T-cell (primary cell): ENCODE measurements around the gene PIP5K1B. TPM values are rescaled to one million over a fixed set of nuclear protein-coding genes. Genes with fewer than 3 reads are reported as not detected.

Experiments used
- ATAC-seq, 4 experiments: fragments of 200-7000 bp in 3 of 4; fragments of 150-1000 bp in 1 of 4; cut with Tn5 transposase; replicated peaks in 1 of 4; 1 replicate in 3 of 4; 2 replicates in 1 of 4; pipeline ENCODE4 v1.10.0; 2021; ENCODE audit warnings: moderate library complexity in 3 of 4, mild to moderate bottlenecking in 2 of 4, moderate number of reproducible peaks in 1 of 4
- CTCF ChIA-PET, 2 donors: fragments of 300-600 bp; sonication (Branson Sonifier 250); formaldehyde crosslinking; loops; one replicate each; lab custom pipeline; 2022; ENCODE audit warnings: antibody characterized with exemption in 2 of 2; lab: Charles Lee
- POLR2A ChIA-PET, 2 donors: fragments of 300-600 bp; sonication (Branson Sonifier 250); formaldehyde crosslinking; loops; one replicate each; lab custom pipeline; 2022; ENCODE audit warnings: antibody characterized with exemption in 2 of 2; lab: Charles Lee
- DNase-seq, 35 experiments: peaks; one replicate each; pipeline versions ENCODE4 v3.0.0 to v3.0.0-alpha.2; 2013 to 2023
- H3K27ac ChIP-seq: one replicate; pipeline ENCODE4 v1.5.1; 2013; ENCODE audit warnings: low read length
- H3K27me3 ChIP-seq, 2 experiments: replicated peaks in 1 of 2; 1 replicate in 1 of 2; 2 replicates in 1 of 2; pipeline versions ENCODE4 v1.6.1 to v1.7.0; 2013; ENCODE audit warnings: low read length in 1 of 2, mixed read lengths in 1 of 2; ENCODE audit not compliant: control insufficient read depth in 2 of 2, insufficient read depth in 2 of 2; ENCODE audit errors: extremely low read depth in 1 of 2
- H3K36me3 ChIP-seq, 2 donors: 1 replicate in 1 of 2; 2 replicates in 1 of 2; pipeline versions ENCODE4 v1.6.1 to v1.7.0; 2013; ENCODE audit warnings: low read length in 1 of 2; ENCODE audit not compliant: control insufficient read depth in 2 of 2, insufficient read depth in 1 of 2; ENCODE audit errors: extremely low read depth in 1 of 2
- H3K4me1 ChIP-seq, 2 experiments: 1 replicate in 1 of 2; 2 replicates in 1 of 2; pipeline versions ENCODE4 v1.6.1 to v1.7.0; 2013; ENCODE audit warnings: low read length in 2 of 2, mixed read lengths in 1 of 2; ENCODE audit not compliant: insufficient read depth in 2 of 2, control insufficient read depth in 1 of 2; ENCODE audit errors: extremely low read depth in 1 of 2
- H3K4me3 ChIP-seq, 2 donors: 1 replicate in 1 of 2; 2 replicates in 1 of 2; pipeline versions ENCODE4 v1.5.1 to v1.7.0; 2013; ENCODE audit warnings: mild to moderate bottlenecking in 2 of 2, low read length in 1 of 2, moderate library complexity in 1 of 2; ENCODE audit not compliant: control insufficient read depth in 1 of 2; ENCODE audit errors: extremely low read depth in 1 of 2
- H3K9me3 ChIP-seq: 2 replicates; pipeline ENCODE4 v1.7.0; 2013
- H3K27ac Mint-ChIP-seq, 2 donors: one replicate each; pipeline ENCODE4 v1.8.0; 2020 to 2021; ENCODE audit warnings: mild to moderate bottlenecking in 2 of 2, mixed read lengths in 2 of 2
- H3K27me3 Mint-ChIP-seq, 2 donors: one replicate each; pipeline ENCODE4 v1.8.0; 2021 to 2022; ENCODE audit warnings: mixed read lengths in 2 of 2
- H3K36me3 Mint-ChIP-seq: one replicate; pipeline ENCODE4 v1.8.0; 2021; ENCODE audit warnings: mixed read lengths
- H3K4me1 Mint-ChIP-seq, 3 donors: one replicate each; pipeline ENCODE4 v1.8.0; 2020 to 2022; ENCODE audit warnings: mixed read lengths in 3 of 3, mild to moderate bottlenecking in 1 of 3
- H3K4me3 Mint-ChIP-seq, 3 donors: one replicate each; pipeline ENCODE4 v1.8.0; 2020 to 2022; ENCODE audit warnings: mild to moderate bottlenecking in 3 of 3, mixed read lengths in 3 of 3, moderate library complexity in 3 of 3
- H3K9me3 Mint-ChIP-seq, 3 donors: one replicate each; pipeline ENCODE4 v1.8.0; 2020 to 2022; ENCODE audit warnings: mixed read lengths in 3 of 3
- WGBS: methylation state at CpG from one replicate; pipeline ENCODE4 v1.1.5; 2013; ENCODE audit warnings: missing lambda C conversion rate; ENCODE audit not compliant: insufficient coverage; 5-methylcytosine and 5-hydroxymethylcytosine counted together
- total RNA-seq, 35 experiments: library from RNA in 6 of 35; stranded (reverse) in 6 of 35; fragments of 120-200 nt in 1 of 35; gene quantifications; one replicate each; pipeline versions ENCODE4 v1.2.1 to v1.2.4 and lab custom pipeline; 2013 to 2026

Gene PIP5K1B
- total RNA-seq, 5 donors from 2014 or later (not counting 1 experiment from before 2014, with no cell fraction given): 0.29 to 1.8 (median 0.95) TPM

DNA sequence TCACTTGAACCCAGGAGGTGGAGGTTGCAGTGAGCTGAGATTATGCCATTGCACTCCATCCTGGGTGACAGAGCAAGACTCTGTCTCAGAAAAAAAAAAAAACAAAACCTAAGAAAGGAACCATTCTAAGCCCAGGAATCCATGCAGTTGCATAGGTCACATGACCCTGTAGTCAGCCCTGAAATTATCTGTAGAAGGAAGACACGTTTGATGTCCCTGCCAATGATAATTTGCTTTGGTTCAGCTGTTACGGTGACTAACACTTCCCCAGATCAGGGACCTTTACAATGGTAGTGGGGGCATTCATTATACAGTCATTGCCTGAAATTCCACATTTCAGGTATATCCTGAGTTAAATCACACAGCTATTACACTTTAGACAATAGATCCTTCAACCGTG lies 258.4 kb downstream of the PIP5K1B start:
- WGBS: 80% methylated on average over 1 of the region's 3 CpGs

DNA sequence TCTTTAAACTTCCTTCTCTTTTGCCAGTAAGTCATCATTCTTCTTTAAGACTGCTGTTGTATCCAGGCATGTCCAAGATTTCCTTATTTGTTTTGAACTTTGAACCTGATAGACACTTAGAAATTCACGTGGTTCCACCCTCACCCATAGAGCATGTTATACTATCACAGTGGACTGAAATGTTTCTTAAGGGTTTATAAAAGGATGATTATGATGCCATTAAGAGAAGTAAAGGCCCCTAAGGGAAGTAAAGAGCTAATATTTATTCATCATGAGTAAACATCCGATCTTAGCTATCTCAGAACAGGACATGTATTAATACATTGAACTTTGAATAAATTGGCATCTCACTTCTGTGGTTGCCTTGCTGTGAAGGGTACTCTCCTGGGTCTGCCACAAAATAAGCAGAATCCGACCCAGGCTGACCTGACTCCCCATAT lies 259.1 kb downstream of the PIP5K1B start:
- ATAC-seq: no peak
- Mint-ChIP-seq H3K4me3 (no peak overlapping the region), H3K9me3 (no peaks in the 10 kb centered on the region), H3K4me1 (no peaks in the 10 kb centered on the region), H3K27ac (no peak overlapping the region), H3K27me3 (peaks cover 5 to 8% of the 10 kb centered on the region in 2 donors), H3K36me3 (no peaks in the 10 kb centered on the region)
- ChIA-PET CTCF (interaction anchor here in 1 of 2 donors (0.9 kb wide), 1 partner anchor 33 kb away, joined by 4 read pairs; no protein-coding TSS in a partner anchor), POLR2A (no interaction called here)
- Histone ChIP-seq H3K9me3 (no peaks in the 10 kb centered on the region), H3K27me3 (no peaks in the 10 kb centered on the region), H3K36me3 (no peaks in the 10 kb centered on the region), H3K4me1 (no peaks in the 10 kb centered on the region), H3K27ac (no peak overlapping the region), H3K4me3 (no peak overlapping the region)
- no CpG with 5 or more reads among the region's 3 CpGs for WGBS
- DNase-seq: no peak

More for the DNA sequence above, 258.4 kb downstream of the PIP5K1B start:
- no peaks in the 10 kb centered on the region for H3K9me3 Mint-ChIP-seq
- Histone ChIP-seq H3K36me3 (no peaks in the 10 kb centered on the region), H3K27ac (no peak overlapping the region), H3K27me3 (no peaks in the 10 kb centered on the region), H3K4me3 (no peak overlapping the region), H3K9me3 (no peaks in the 10 kb centered on the region), H3K4me1 (no peaks in the 10 kb centered on the region)
- no peak overlapping the region for H3K27ac Mint-ChIP-seq
- ChIA-PET CTCF (no interaction called here), POLR2A (interaction anchor here (0.6 to 0.7 kb wide), 2 partner anchors 88 to 312 kb away, joined by 3 to 5 read pairs; no protein-coding TSS in a partner anchor)
- H3K4me1 Mint-ChIP-seq: no peaks in the 10 kb centered on the region
- H3K4me3 Mint-ChIP-seq: no peak overlapping the region
- DNase-seq: no peak
- H3K36me3 Mint-ChIP-seq: no peaks in the 10 kb centered on the region
- no peak for ATAC-seq
- peaks cover 5 to 8% of the 10 kb centered on the region in 2 donors for H3K27me3 Mint-ChIP-seq

DNA sequence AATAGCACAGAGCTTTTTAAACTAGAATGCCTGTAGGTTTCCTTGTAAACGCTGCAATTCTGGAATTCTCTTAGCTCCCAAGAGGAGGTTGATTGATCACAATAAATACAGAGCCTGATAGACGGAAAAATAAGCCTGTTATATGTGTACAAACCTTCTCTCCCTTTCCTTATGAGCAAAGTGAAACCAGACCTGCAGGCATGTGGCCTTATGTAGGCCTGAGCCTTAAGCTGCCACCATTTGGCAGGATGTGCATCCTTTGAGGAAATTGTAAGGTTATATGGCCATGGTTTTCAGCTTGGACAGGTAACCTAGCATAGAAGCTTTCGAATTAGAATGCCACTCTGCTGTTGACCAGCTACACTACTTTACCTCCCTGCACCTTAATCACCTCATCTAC lies 259.7 kb downstream of the PIP5K1B start:
- H3K9me3 Mint-ChIP-seq: no peaks in the 10 kb centered on the region
- H3K4me1 Mint-ChIP-seq: no peaks in the 10 kb centered on the region
- no peak for ATAC-seq
- Histone ChIP-seq H3K9me3 (no peaks in the 10 kb centered on the region), H3K27ac (no peak overlapping the region), H3K4me3 (no peak overlapping the region), H3K27me3 (no peaks in the 10 kb centered on the region), H3K36me3 (no peaks in the 10 kb centered on the region), H3K4me1 (no peaks in the 10 kb centered on the region)
- peaks cover 5 to 8% of the 10 kb centered on the region in 2 donors for H3K27me3 Mint-ChIP-seq
- ChIA-PET CTCF (interaction anchor here in 1 of 2 donors (0.5 to 0.9 kb wide), 2 partner anchors 33 to 1632 kb away, joined by 3 to 4 read pairs; no protein-coding TSS in a partner anchor), POLR2A (no interaction called here)
- no peaks in the 10 kb centered on the region for H3K36me3 Mint-ChIP-seq
- DNase-seq: no peak
- no CpG with 5 or more reads among the region's 3 CpGs for whole genome bisulfite sequencing
- H3K27ac Mint-ChIP-seq: no peak overlapping the region
- no peak overlapping the region for H3K4me3 Mint-ChIP-seq

DNA sequence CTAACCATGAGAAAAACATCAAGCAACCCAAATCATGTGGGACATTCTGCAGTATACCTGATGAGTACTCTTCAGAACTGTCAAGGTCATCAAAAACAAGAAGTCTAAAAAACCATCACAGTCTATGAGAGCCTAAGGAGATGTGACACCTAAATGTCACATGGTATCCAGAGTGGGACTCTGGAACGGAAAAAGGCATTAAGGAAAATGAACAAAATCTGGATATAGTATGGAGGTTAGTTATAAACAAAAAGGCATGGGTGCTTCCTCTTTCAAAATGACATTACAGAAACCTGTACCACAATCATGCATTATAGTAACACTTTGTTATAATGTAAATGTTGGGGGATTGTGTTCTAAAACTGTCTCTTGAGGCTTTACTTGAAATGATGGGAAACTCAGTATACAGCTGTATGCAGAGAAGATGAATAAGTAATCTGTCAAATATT lies 261.5 kb downstream of the PIP5K1B start:
- no CpG with 5 or more reads among the region's 1 CpG for WGBS
- CTCF ChIA-PET: interaction anchor here in 1 of 2 donors (0.5 to 1.3 kb wide), 2 partner anchors 10 to 146 kb away, joined by 3 to 5 read pairs; no protein-coding TSS in a partner anchor
- no peaks in the 10 kb centered on the region for H3K4me1 Mint-ChIP-seq

DNA sequence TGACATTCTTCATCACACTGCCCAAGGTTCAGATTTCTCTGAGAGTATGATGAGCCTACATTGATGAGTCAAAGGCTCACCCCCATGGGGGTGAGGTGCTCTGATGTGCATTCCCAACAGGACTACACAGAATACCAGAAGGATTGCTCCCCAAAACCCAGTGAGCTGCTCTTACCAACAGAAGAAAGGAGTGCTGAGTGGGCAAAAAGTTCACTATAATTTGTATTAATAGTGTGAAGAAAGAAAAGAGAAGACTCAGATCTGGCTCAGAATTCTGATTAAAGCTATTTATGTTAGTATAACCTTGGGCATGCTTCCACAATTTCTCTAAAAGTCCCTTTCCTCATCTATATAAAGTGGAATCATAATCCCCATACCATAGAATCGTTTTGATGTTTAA lies 262.8 kb downstream of the PIP5K1B start:
- ChIA-PET POLR2A (no interaction called here), CTCF (interaction anchor here in 1 of 2 donors (0.7 kb wide), 1 partner anchor 381 kb away, joined by 3 read pairs; no protein-coding TSS in a partner anchor)
- no peaks in the 10 kb centered on the region for H3K27me3 ChIP-seq
- no peak overlapping the region for H3K4me3 ChIP-seq
- Mint-ChIP-seq H3K27me3 (no peaks in the 10 kb centered on the region), H3K27ac (no peak overlapping the region), H3K36me3 (no peaks in the 10 kb centered on the region), H3K4me1 (peaks cover 0 to 2% (median 0%) of the 10 kb centered on the region in 3 donors), H3K4me3 (no peak overlapping the region), H3K9me3 (no peaks in the 10 kb centered on the region)
- ATAC-seq: no peak
- DNase-seq: no peak
- WGBS: 50% methylated on average over 1 of the region's 1 CpG
- no peaks in the 10 kb centered on the region for H3K9me3 ChIP-seq
- H3K4me1 ChIP-seq: no peaks in the 10 kb centered on the region
- H3K27ac ChIP-seq: no peak overlapping the region
- no peaks in the 10 kb centered on the region for H3K36me3 ChIP-seq

More for the DNA sequence above, 261.5 kb downstream of the PIP5K1B start:
- H3K27ac ChIP-seq: no peak overlapping the region
- H3K4me3 Mint-ChIP-seq: no peak overlapping the region
- H3K9me3 ChIP-seq: no peaks in the 10 kb centered on the region
- H3K4me3 ChIP-seq: no peak overlapping the region
- ATAC-seq (no peak), DNase-seq (no peak)
- no peaks in the 10 kb centered on the region for H3K9me3 Mint-ChIP-seq
- no peaks in the 10 kb centered on the region for H3K36me3 ChIP-seq
- H3K4me1 ChIP-seq: no peaks in the 10 kb centered on the region
- peaks cover 0 to 7% of the 10 kb centered on the region in 2 donors for H3K27me3 Mint-ChIP-seq
- no peaks in the 10 kb centered on the region for H3K27me3 ChIP-seq
- no peak overlapping the region for H3K27ac Mint-ChIP-seq
- no peaks in the 10 kb centered on the region for H3K36me3 Mint-ChIP-seq
- POLR2A ChIA-PET: interaction anchor here in 1 of 2 donors (0.6 kb wide), 1 partner anchor 128 kb away, joined by 3 read pairs; no protein-coding TSS in a partner anchor

DNA sequence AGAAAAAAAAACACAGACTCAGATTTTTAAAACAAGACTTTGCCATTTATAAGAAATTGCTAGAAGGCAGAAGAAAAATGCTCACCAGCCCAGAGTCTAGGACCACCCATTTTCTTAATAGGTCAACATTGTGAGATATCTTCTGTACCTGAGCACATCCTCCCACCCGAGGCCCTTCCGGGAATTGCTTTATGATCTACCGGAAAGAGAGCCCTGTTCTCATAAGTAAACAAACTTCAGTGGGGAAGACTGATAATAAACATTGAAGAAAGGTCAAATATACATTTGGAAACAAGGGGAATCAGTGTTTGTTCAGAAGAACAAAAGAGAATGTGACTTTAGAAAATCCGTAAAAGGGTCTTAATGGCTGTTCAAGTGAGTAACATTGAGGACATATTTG lies 264.5 kb downstream of the PIP5K1B start:
- Histone ChIP-seq H3K27ac (no peak overlapping the region), H3K27me3 (no peaks in the 10 kb centered on the region), H3K4me3 (no peak overlapping the region), H3K36me3 (no peaks in the 10 kb centered on the region), H3K4me1 (no peaks in the 10 kb centered on the region), H3K9me3 (no peaks in the 10 kb centered on the region)
- ChIA-PET CTCF (no interaction called here), POLR2A (no interaction called here)
- peaks cover 4 to 7% (median 5%) of the 10 kb centered on the region in 3 donors for H3K4me1 Mint-ChIP-seq
- no CpG with 5 or more reads among the region's 4 CpGs for WGBS
- H3K27me3 Mint-ChIP-seq: no peaks in the 10 kb centered on the region
- DNase-seq (no peak), ATAC-seq (no peak)
- H3K27ac Mint-ChIP-seq: no peak overlapping the region
- H3K9me3 Mint-ChIP-seq: no peaks in the 10 kb centered on the region
- H3K36me3 Mint-ChIP-seq: no peaks in the 10 kb centered on the region
- H3K4me3 Mint-ChIP-seq: no peak overlapping the region
